Mucosa of rectum (tissue), 2 donors: ENCODE results near the gene MPPE1.
"Not testable (repeated sequence)": the region's sequence is repeated elsewhere in the genome, so short reads cannot be mapped to it uniquely, and the experiment has no call there.

ENCODE experiments used
- H3K27ac ChIP-seq, 2 donors: one replicate each; pipeline ENCODE4 v1.7.0; 2013; ENCODE audit warnings: inconsistent platforms in 2 of 2, low read depth in 2 of 2, low read length in 2 of 2
- H3K27me3 ChIP-seq, 2 donors: one replicate each; pipeline ENCODE4 v1.7.0; 2013; ENCODE audit warnings: low read length in 2 of 2; ENCODE audit not compliant: control insufficient read depth in 2 of 2, insufficient read depth in 2 of 2
- H3K36me3 ChIP-seq, 2 donors: one replicate each; pipeline ENCODE4 v1.7.0; 2013; ENCODE audit warnings: low read length in 2 of 2; ENCODE audit not compliant: control insufficient read depth in 2 of 2, insufficient read depth in 2 of 2
- H3K4me1 ChIP-seq, 2 donors: one replicate each; pipeline ENCODE4 v1.7.0; 2013; ENCODE audit warnings: low read length in 2 of 2, mild to moderate bottlenecking in 1 of 2; ENCODE audit not compliant: control insufficient read depth in 2 of 2, insufficient read depth in 2 of 2
- H3K4me3 ChIP-seq, 2 donors: one replicate each; pipeline ENCODE4 v1.7.0; 2013; ENCODE audit warnings: low read length in 2 of 2
- H3K9ac ChIP-seq, 2 donors: one replicate each; pipeline ENCODE4 v1.7.0; 2013; ENCODE audit warnings: low read length in 2 of 2, low read depth in 1 of 2, mild to moderate bottlenecking in 1 of 2
- H3K9me3 ChIP-seq, 2 donors: one replicate each; pipeline ENCODE4 v1.7.0; 2013; ENCODE audit warnings: low read length in 2 of 2; ENCODE audit not compliant: control insufficient read depth in 2 of 2
- donor health status: healthy.
- donor health status: Normal muscosa, but diverticular disease.

The MPPE1 gene

DNA sequence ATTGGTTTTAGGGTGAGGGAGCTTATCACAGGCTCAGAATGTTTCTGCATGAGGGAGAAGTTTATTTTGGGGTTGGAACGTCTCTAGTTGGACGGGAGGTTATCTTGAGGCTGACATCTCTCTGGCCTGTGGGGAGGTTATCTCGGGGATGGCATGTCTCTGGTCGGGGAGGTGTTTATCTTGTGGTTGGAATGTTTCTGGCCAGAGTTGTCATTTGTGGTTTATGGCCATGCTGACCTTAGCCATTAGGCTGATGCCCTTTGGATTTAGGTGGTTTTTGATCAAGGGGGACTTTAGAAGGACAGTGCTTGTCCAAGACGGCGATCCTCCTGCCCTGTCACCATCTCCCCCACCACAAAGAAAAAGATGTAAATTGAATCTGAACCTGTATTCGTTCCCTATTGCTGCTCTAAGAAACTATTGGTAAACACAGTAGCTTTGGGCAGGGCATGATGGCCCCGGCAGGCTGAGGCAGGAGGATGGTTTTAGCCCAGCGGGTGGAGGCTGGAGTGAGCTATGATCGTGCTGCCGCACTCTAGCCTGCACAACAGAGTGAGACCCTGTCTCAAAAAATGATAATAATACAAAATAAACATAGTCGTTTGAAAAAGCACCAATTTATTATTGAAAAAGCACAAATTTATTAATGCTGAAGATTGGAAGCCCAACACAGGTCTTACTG lies 17.8 kb upstream of the MPPE1 start:
- H3K9ac ChIP-seq = no peak overlapping the region
- H3K9me3 ChIP-seq = no peaks in the 10 kb centered on the region
- no peaks in the 10 kb centered on the region for H3K27me3 ChIP-seq
- H3K4me3 ChIP-seq = no peak overlapping the region
- no peaks in the 10 kb centered on the region for H3K36me3 ChIP-seq
- peaks cover 0 to 3% of the 10 kb centered on the region in 2 donors for H3K4me1 ChIP-seq
- no peak overlapping the region for H3K27ac ChIP-seq

DNA sequence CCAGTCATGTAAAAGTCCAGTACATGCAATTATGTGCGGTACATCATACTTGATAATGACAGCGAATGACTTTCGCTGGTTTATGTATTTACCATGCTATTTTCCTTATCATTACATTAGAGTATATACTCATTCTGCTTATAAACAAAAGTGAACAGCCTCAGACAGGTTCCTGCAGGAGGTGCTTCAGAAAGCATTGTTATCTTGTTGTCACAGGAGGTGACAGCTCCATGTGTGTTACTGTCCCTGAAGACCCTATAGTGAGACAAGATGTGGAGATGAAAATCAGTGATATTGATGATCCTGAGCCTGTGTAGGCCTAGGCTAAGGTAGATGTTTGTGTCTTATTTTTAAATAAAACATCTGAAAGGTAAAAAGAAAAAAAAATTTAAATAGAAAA lies 15.3 kb upstream of the MPPE1 start:
- H3K27ac ChIP-seq = no peak overlapping the region
- H3K36me3 ChIP-seq = no peaks in the 10 kb centered on the region
- H3K9me3 ChIP-seq = no peaks in the 10 kb centered on the region
- H3K4me3 ChIP-seq = no peak overlapping the region
- H3K4me1 ChIP-seq = peaks cover 0 to 3% of the 10 kb centered on the region in 2 donors
- no peak overlapping the region for H3K9ac ChIP-seq
- no peaks in the 10 kb centered on the region for H3K27me3 ChIP-seq

DNA sequence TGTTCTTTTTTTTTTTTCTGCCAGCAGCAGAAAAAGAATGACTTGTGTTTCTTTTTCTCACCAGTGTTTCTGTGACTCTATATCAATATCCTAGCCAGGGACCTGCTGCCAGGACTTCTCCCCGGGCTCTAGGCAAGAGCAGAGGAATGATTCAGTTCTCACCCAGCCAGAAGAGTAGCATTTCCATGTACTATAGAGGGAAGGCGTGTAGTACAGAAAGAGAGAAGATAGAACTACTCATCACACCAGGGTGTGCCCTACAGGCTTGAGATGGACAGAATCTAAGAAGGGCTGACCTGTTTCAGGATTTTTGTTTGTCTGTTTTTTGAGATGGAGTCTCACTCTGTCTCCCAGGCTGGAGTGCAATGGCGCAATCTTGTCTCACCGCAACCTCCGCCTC lies 11.4 kb upstream of the MPPE1 start:
- H3K9ac ChIP-seq, H3K9me3 ChIP-seq, H3K36me3 ChIP-seq, H3K4me1 ChIP-seq, H3K4me3 ChIP-seq, H3K27me3 ChIP-seq, H3K27ac ChIP-seq: not testable (repeated sequence)

DNA sequence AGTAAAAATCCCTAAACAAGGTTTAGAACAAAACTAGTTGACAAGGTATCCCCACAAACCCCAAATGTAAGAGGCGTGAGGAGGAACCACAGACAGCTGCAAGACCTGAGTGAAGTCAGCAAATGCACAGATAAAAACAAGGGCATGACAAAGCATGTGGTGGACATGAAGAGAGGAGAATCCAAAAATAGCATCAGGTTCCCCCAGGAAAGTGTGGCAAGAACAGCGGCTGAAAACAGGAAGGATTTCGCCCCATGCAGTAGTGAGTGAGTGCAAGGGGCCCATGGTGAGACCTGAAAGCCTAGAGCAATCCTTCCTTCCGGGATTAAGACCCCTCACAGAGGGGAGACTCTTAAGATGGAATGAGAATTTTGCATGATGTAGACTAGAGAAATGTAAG lies 8.8 kb upstream of the MPPE1 start:
- not testable (repeated sequence) for H3K36me3 ChIP-seq, H3K27me3 ChIP-seq, H3K9ac ChIP-seq, H3K27ac ChIP-seq, H3K4me3 ChIP-seq, H3K9me3 ChIP-seq, H3K4me1 ChIP-seq

DNA sequence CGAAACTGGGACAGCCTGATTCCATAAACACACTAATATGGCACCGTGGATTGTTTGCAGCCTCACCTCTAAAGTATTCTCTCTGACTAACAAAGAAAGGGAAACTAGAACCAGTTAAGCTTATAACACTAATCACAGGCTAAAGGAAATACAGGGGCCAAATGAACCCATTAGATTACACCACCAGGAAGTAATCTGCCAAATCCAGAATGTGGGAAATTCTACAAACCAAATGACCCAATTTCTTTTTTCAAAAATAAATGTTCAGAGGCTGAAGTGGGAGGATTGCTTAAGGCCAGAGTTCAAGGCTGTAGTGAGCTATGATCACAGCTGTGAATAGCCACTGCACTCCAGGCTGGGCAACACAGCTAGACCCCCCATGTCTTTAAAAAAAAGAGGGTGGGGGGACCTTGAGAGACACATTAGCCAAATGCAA lies 1.5 kb upstream of the MPPE1 start:
- H3K4me3 ChIP-seq = peak overlapping the region; percentile 96 to 98
- no peaks in the 10 kb centered on the region for H3K27me3 ChIP-seq
- H3K36me3 ChIP-seq = no peaks in the 10 kb centered on the region
- H3K27ac ChIP-seq = peak overlapping the region; percentile 98 to 99
- peak overlapping the region; percentile 93 to 98 for H3K9ac ChIP-seq
- H3K9me3 ChIP-seq = no peaks in the 10 kb centered on the region
- peaks cover 7 to 14% of the 10 kb centered on the region in 2 donors for H3K4me1 ChIP-seq

DNA sequence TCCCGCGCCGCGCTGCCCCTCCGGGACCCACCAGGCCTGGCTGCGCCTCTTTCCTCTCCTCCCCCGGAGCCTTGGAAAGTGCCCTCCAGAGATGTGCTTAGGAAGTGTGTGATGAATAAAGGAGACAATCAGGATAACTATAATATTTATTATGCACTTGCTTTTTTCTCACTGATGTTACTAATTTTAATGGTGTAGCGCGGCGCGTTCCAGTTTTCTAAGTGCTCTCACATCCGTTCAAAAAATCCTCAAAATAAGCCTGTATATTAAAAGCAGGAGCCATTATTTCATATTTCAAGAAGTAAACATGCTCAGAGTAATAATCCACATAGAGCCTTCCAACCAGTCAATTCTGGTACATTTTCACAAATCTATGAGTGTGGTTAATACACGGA lies 941 bp upstream of the MPPE1 start:
- peak overlapping the region; percentile 96 to 98 for H3K4me3 ChIP-seq
- H3K36me3 ChIP-seq = no peaks in the 10 kb centered on the region
- H3K9ac ChIP-seq = peak overlapping the region; percentile 93 to 98
- H3K9me3 ChIP-seq = no peaks in the 10 kb centered on the region
- H3K4me1 ChIP-seq = peaks cover 7 to 14% of the 10 kb centered on the region in 2 donors
- H3K27me3 ChIP-seq = no peaks in the 10 kb centered on the region
- peak overlapping the region; percentile 98 to 99 for H3K27ac ChIP-seq

DNA sequence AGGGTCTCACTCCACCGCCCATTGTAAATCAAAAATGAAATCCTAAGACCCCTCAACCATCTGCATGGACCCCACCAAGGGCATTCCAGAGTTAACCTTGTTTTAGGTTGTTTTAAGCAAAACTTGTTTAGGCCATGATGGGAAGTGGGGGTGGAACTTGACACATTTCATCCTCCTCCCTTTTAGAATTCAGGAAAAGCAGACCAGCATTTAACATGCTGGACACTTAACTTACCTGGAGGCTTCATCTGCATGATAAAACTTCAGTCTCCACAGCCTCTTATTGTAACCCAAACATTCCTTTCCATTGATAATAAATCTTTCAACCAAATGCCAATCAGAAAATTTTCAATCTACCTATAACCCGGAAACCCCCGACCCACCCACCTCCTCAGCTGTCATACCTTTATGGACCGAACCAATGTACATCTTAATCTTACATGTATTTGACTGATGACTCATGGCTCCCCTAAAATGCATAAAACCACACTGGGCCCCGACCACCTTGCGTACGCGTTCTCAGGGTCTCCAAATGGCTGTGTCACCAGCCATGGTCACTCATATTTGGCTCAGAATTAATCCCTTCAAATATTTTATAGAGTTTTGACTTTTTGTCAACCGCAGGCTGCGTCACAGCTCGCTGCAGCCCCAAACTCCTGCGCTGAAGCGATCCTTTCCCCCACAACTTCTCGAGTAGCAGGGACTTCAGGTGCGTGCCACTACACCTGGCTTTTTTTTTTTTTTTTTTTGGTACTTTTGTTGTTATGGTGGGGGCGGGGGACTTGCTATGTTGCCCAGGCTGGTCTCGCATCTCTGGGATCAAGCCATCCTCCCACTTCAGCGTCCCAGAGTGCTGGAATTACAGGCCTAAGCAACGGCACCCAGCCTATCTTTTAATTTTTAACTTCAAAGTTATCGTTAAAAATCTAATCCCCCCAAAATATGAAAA lies 917 bp downstream of the MPPE1 start:
- peak overlapping the region; percentile 93 to 98 for H3K9ac ChIP-seq
- H3K4me3 ChIP-seq = peak overlapping the region; percentile 96 to 98
- H3K9me3 ChIP-seq = no peaks in the 10 kb centered on the region
- H3K27ac ChIP-seq = peak overlapping the region in 1 of 2 donors; percentile 99
- H3K27me3 ChIP-seq = no peaks in the 10 kb centered on the region
- H3K36me3 ChIP-seq = peaks cover under 1 to 10% of the 10 kb centered on the region in 2 donors
- H3K4me1 ChIP-seq = peaks cover 7 to 14% of the 10 kb centered on the region in 2 donors

DNA sequence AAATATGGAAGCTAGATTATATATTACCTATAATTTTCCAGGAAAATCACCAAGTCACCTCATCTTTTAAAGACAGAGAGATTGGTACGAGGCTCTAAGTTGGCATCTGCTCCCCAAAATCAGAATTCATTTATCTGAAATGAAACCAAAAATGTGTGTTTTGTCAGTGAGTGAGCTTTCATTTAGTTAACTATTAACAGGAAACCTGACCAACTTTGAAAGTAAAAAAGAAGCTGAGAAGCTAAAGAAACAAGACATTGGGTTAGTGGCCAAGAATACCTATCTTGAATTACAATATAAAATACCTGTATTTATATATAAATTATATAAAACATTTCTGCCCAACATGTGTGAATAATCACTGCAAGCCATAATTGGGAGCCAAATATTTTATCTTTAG lies 1.9 kb downstream of the MPPE1 start:
- Histone ChIP-seq H3K9me3 (no peaks in the 10 kb centered on the region), H3K36me3 (peaks cover 6 to 14% of the 10 kb centered on the region in 2 donors), H3K9ac (no peak overlapping the region), H3K4me1 (peaks cover 7 to 14% of the 10 kb centered on the region in 2 donors), H3K27me3 (no peaks in the 10 kb centered on the region), H3K27ac (no peak overlapping the region), H3K4me3 (no peak overlapping the region)

DNA sequence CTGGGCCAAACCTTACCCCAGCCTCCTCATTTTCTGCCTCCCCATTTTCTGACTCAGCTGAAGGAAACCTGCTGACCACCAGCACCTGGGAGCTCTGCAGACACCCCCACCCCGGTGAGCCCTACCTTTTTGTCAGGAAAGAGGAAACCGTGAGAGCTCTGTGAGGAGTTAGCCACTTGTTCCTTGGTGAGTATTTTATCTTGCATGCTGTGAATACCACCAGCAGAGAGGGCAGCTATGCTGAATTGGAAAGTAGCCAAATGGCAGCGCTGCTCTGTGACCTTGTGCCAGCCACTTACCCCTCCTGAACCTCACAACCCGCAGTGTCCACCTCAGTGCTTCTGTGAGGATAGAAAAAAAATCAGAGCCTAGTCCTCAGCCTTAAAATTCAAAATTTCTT lies 2.5 kb downstream of the MPPE1 start:
- H3K36me3 ChIP-seq = peaks cover 6 to 14% of the 10 kb centered on the region in 2 donors
- no peaks in the 10 kb centered on the region for H3K9me3 ChIP-seq
- H3K4me3 ChIP-seq = no peak overlapping the region
- no peak overlapping the region for H3K9ac ChIP-seq
- peaks cover 7 to 14% of the 10 kb centered on the region in 2 donors for H3K4me1 ChIP-seq
- no peak overlapping the region for H3K27ac ChIP-seq
- H3K27me3 ChIP-seq = no peaks in the 10 kb centered on the region
